GM23248 (cell line): ENCODE data around the gene TFAP2D. TPM values are rescaled to one million over a fixed set of nuclear protein-coding genes. Genes with fewer than 3 reads are reported as not detected.

Experiments
- DNase-seq: peaks from one replicate; pipeline ENCODE4 v3.0.0-alpha.2; 2015
- H2AFZ ChIP-seq: fragments of 200-600 bp; sonication (generic); 2 replicates; pipeline ENCODE4 v1.6.1; 2016; ENCODE audit warnings: antibody characterized with exemption
- H3F3A ChIP-seq: fragments of 200-600 bp; sonication (generic); 2 replicates; pipeline ENCODE4 v1.6.1; 2016; ENCODE audit warnings: mild to moderate bottlenecking, antibody characterized with exemption, mixed run types; ENCODE audit not compliant: insufficient read depth
- H3K27ac ChIP-seq: fragments of 200-600 bp; sonication (generic); 2 replicates; pipeline ENCODE4 v1.5.1; 2016; ENCODE audit warnings: mild to moderate bottlenecking
- H3K27me3 ChIP-seq: fragments of 200-600 bp; sonication (generic); replicated peaks from 2 replicates; pipeline ENCODE4 v1.6.1; 2016; ENCODE audit warnings: mild to moderate bottlenecking; ENCODE audit not compliant: insufficient read depth
- H3K36me3 ChIP-seq: fragments of 200-600 bp; sonication (generic); 2 replicates; pipeline ENCODE4 v1.6.1; 2016; ENCODE audit warnings: low read depth, mild to moderate bottlenecking
- H3K4me1 ChIP-seq: fragments of 200-600 bp; sonication (generic); 2 replicates; pipeline ENCODE4 v1.6.1; 2016; ENCODE audit warnings: mild to moderate bottlenecking; ENCODE audit not compliant: insufficient read depth
- H3K4me2 ChIP-seq: fragments of 200-600 bp; sonication (generic); one replicate; pipeline ENCODE4 v1.6.1; 2016; ENCODE audit warnings: mild to moderate bottlenecking; ENCODE audit not compliant: unreplicated experiment
- H3K4me3 ChIP-seq: fragments of 200-600 bp; sonication (generic); 2 replicates; pipeline ENCODE4 v1.5.1; 2016; ENCODE audit warnings: mild to moderate bottlenecking
- H3K79me2 ChIP-seq: fragments of 200-600 bp; sonication (generic); 2 replicates; pipeline ENCODE4 v1.6.1; 2016; ENCODE audit warnings: mild to moderate bottlenecking; ENCODE audit not compliant: insufficient read depth
- H3K9ac ChIP-seq: fragments of 200-600 bp; sonication (generic); 2 replicates; pipeline ENCODE4 v1.6.1; 2016; ENCODE audit warnings: mild to moderate bottlenecking
- H3K9me2 ChIP-seq: fragments of 200-600 bp; sonication (generic); 2 replicates; pipeline ENCODE4 v1.6.1; 2016; ENCODE audit warnings: mixed run types, mild to moderate bottlenecking, moderate library complexity; ENCODE audit not compliant: insufficient read depth
- H3K9me3 ChIP-seq: fragments of 200-600 bp; sonication (generic); one replicate; pipeline ENCODE4 v1.6.1; 2017; ENCODE audit warnings: low read depth
- H4K20me1 ChIP-seq: fragments of 200-600 bp; sonication (generic); 2 replicates; pipeline ENCODE4 v1.6.0; 2016; ENCODE audit not compliant: insufficient read depth
- EZH2 ChIP-seq: fragments of 200-600 bp; sonication (generic); IDR thresholded peaks from 2 replicates; pipeline ENCODE4 v1.6.1; 2018; ENCODE audit warnings: antibody characterized with exemption, mild to moderate bottlenecking; ENCODE audit not compliant: insufficient read depth, poor library complexity, severe bottlenecking
- EZH2phosphoT487 ChIP-seq: fragments of 200-600 bp; sonication (generic); IDR thresholded peaks from 2 replicates; pipeline ENCODE4 v1.6.1; 2018; ENCODE audit warnings: antibody characterized with exemption, moderate library complexity, mild to moderate bottlenecking, low read depth; ENCODE audit not compliant: insufficient read depth
- WGBS, 2 experiments: methylation state at CpG; one replicate each; pipeline ENCODE4 v1.1.6; 2015 to 2017; ENCODE audit warnings: low lambda C conversion rate in 2 of 2, low coverage in 1 of 2; ENCODE audit errors: missing lambda C conversion rate in 2 of 2; 5-methylcytosine and 5-hydroxymethylcytosine counted together
- in situ Hi-C: fragments of 300-500 bp; cut with MboI; formaldehyde crosslinking; loops from 2 replicates; pipeline ENCODE4 v1.15.0; 2020
- polyA plus RNA-seq: library from polyadenylated mRNA; unstranded; fragments of >200 nt; fragmentation: Nextera tagmentation; extraction: Ambion mirVana; gene quantifications from 2 replicates; pipeline ENCODE4 v1.2.1, GENCODE V29; 2016
- total RNA-seq: library from RNA; depleted of rRNA; stranded (reverse); fragments of >200 nt; shearing (Covaris generic); gene quantifications from 2 replicates; pipeline ENCODE4 v1.2.3, GENCODE V29; 2014; rRNA removed

TFAP2D gene
- total RNA-seq (not detected in 2 replicates), polyA plus RNA-seq (not detected in 2 replicates)

DNA sequence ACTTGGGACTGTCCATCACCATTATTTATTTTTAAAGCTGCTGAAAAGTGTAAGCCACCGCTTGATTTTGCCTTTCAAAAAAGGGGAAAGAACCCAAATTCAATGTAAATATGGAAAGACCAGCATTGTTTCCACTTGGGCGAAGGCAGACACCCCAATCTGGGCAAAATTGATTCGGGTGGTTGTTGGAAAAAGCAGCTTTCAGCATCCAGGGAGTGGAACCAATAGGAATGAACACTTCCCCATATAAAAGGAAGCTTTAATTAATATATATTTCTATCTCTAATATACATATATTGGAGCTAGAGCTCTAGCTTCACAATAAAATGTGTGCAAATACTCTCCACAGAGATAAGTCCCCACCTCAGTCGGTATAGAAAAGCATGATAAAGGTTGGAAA, at the start of gene TFAP2D:
TFAP2D (plus strand) TSS at position 301 of the 400 bp plus-strand sequence. CDS start 530 bp downstream, outside the sequence.
- no peak within 1 kb of the TSS for H3K9ac ChIP-seq
- WGBS, 2 experiments: 2 to 5% methylated on average over 4 of the region's 4 CpGs

DNA sequence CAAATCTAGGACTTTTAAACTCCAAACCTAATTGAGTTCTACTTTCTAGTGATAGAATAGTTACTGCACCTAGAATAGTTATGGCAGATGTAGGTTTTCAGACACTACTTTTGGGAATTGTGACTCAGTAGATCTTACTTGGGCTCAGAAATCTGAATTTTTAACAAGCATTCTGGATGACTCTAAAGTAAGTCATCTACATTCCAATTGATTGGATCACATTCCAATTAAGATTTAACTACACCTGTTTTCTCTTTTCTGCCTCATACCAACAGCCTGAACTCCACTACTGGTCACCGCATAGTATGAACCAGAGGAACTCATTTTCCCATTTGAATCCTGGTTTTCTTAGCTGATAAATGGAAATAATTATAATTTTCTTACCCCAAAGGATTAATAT, 49.5 kb upstream of the TFAP2D start:
- H3F3A ChIP-seq: no peaks in the 10 kb centered on the region

More for the DNA sequence above, at the start of gene TFAP2D:
- no peaks in the 10 kb centered on the region for H3K9me3 ChIP-seq
- H2AFZ ChIP-seq: no peak within 1 kb of the TSS
- peaks cover 28% of the 10 kb centered on the region for H3K27me3 ChIP-seq
- no peaks in the 10 kb centered on the region for H4K20me1 ChIP-seq
- TF ChIP-seq EZH2phosphoT487 (no peak), EZH2 (no peak)
- no peak for DNase-seq
- H3K36me3 ChIP-seq: no peaks in the 10 kb centered on the region
- H3K79me2 ChIP-seq: no peaks in the 10 kb centered on the region
- H3K9me2 ChIP-seq: no peaks in the 10 kb centered on the region
- no peaks in the 10 kb centered on the region for H3F3A ChIP-seq
- H3K4me1 ChIP-seq: no peaks in the 10 kb centered on the region
- no peak within 1 kb of the TSS for H3K4me3 ChIP-seq
- no peak within 1 kb of the TSS for H3K4me2 ChIP-seq
- in situ Hi-C loops: no loop called here
- no peak within 1 kb of the TSS for H3K27ac ChIP-seq

GRCh38 chr6:50666089-50666488, 47.2 kb upstream of the TFAP2D start:
- 28 to 31% methylated on average over 3 of the region's 3 CpGs for WGBS, 2 experiments
- Histone ChIP-seq H3F3A (no peaks in the 10 kb centered on the region), H3K4me3 (no peak overlapping the region), H2AFZ (no peak overlapping the region), H3K79me2 (no peaks in the 10 kb centered on the region), H3K4me2 (no peak overlapping the region), H3K27ac (no peak overlapping the region), H3K9me2 (no peaks in the 10 kb centered on the region), H4K20me1 (no peaks in the 10 kb centered on the region), H3K27me3 (no peaks in the 10 kb centered on the region), H3K36me3 (no peaks in the 10 kb centered on the region), H3K4me1 (no peaks in the 10 kb centered on the region), H3K9ac (no peak overlapping the region), H3K9me3 (no peaks in the 10 kb centered on the region)
- in situ Hi-C loops: no loop called here
- no peak for TF ChIP-seq EZH2phosphoT487
- no peak for TF ChIP-seq EZH2
- DNase-seq: no peak

More for the DNA sequence above, 49.5 kb upstream of the TFAP2D start:
- H3K4me2 ChIP-seq: no peak overlapping the region
- DNase-seq: no peak
- no peaks in the 10 kb centered on the region for H4K20me1 ChIP-seq
- H2AFZ ChIP-seq: no peak overlapping the region
- 72 to 74% methylated on average over 1 of the region's 1 CpG for WGBS, 2 experiments
- H3K27me3 ChIP-seq: no peaks in the 10 kb centered on the region
- H3K9ac ChIP-seq: no peak overlapping the region
- no peak overlapping the region for H3K27ac ChIP-seq
- H3K4me3 ChIP-seq: no peak overlapping the region
- no peaks in the 10 kb centered on the region for H3K9me2 ChIP-seq
- no peaks in the 10 kb centered on the region for H3K79me2 ChIP-seq
- TF ChIP-seq EZH2 (no peak), EZH2phosphoT487 (no peak)
- H3K4me1 ChIP-seq: no peaks in the 10 kb centered on the region
- in situ Hi-C loops: no loop called here
- H3K36me3 ChIP-seq: no peaks in the 10 kb centered on the region
- no peaks in the 10 kb centered on the region for H3K9me3 ChIP-seq

DNA sequence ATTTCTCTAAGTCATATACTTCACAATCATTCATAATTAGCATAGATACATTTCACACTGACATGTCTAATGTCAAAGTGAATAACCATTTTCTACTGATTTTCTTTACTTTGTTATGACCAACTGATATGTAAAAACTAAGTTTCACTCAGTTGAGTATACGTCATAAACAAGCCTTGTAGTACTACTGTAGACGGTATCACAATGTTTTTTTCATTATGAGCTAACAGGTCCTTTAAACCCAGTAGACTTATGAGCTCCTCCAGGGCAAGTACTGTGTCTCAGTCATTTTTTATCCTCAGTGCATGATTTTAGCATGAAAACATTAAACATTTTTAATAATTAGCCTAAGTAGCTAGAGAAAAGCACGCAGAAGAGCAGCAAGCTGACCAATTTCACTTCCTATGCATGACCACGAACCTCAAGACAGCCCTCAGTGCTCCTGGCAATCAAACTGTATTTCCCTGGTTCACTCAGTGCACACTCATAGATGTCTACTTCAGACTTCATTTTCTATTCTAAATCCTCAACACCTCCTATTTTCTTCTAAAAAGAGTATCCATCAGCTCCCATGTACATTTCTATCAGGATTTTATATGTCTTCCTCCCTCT, 32.0 kb upstream of the TFAP2D start:
- Histone ChIP-seq H4K20me1 (no peaks in the 10 kb centered on the region), H2AFZ (no peak overlapping the region), H3K9me3 (no peaks in the 10 kb centered on the region), H3K27me3 (no peaks in the 10 kb centered on the region), H3K79me2 (no peaks in the 10 kb centered on the region), H3K9me2 (no peaks in the 10 kb centered on the region), H3F3A (no peaks in the 10 kb centered on the region), H3K4me1 (no peaks in the 10 kb centered on the region), H3K27ac (no peak overlapping the region), H3K9ac (no peak overlapping the region), H3K4me2 (no peak overlapping the region), H3K36me3 (no peaks in the 10 kb centered on the region), H3K4me3 (no peak overlapping the region)
- DNase-seq: no peak
- in situ Hi-C loops: no loop called here
- TF ChIP-seq EZH2: no peak
- no peak for TF ChIP-seq EZH2phosphoT487
- 8 to 11% methylated on average over 4 of the region's 4 CpGs for WGBS, 2 experiments
